Peyer's patch (tissue), 4 donors: ENCODE measurements around the gene KCNMA1.
A peak's percentile ranks its signal among the peaks of the same experiment; 100 is the strongest.

Source experiments
- CTCF ChIP-seq, 6 experiments: fragments of 450-650 bp in 4 of 6; fragments of 200-600 bp in 2 of 6; sonication (generic) in 1 of 6; IDR thresholded peaks; one replicate each; pipeline ENCODE4 v1.5.1; 2017 to 2019; ENCODE audit warnings: antibody characterized with exemption in 6 of 6, mild to moderate bottlenecking in 3 of 6, moderate library complexity in 1 of 6
- POLR2A ChIP-seq, 2 donors: fragments of 450-650 bp; IDR thresholded peaks; one replicate each; pipeline ENCODE4 v1.5.1; 2017; ENCODE audit warnings: antibody characterized with exemption in 2 of 2, mild to moderate bottlenecking in 2 of 2, moderate library complexity in 2 of 2

GRCh38 chr10:77456414-77456813 is 181.2 kb downstream of the KCNMA1 start:
- peak in 3 of 6 experiments; percentile 43 to 59 (median 43) for TF ChIP-seq CTCF (IDR thresholded peaks at IDR 0.05)
- TF ChIP-seq POLR2A (IDR thresholded peaks at IDR 0.05): no peak
